ENCODE results near the gene THAP8.
"Not testable (repeated sequence)": the region's sequence is repeated elsewhere in the genome, so short reads cannot be mapped to it uniquely, and the experiment has no call there.

Gene THAP8

DNA sequence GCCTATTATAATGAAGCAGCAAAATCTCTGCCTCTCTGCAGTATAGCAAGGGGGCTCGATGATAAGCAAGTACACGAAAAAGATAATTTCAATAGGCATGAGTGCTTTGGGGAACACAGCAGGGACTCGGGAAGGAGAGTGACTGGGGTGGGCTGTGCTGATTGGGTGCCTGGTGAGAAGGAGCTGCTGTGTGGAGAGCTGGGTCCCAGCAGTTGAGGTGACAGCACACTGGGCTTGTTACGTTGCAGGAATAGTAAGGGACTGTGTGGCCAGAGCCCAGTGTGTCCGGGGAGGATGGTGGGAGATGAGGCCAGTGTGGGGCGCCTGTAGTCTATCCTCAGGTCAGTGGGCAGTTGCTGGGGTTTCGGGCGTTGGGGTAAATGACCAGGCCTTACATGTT is 18.0 kb upstream of the THAP8 start:
- DNase-seq (ENCODE audit: low read depth) = no peak
- no peak overlapping the region for H3K4me3 ChIP-seq (ENCODE audit: low read depth, low read length)
- TF ChIP-seq, protein P1, sequence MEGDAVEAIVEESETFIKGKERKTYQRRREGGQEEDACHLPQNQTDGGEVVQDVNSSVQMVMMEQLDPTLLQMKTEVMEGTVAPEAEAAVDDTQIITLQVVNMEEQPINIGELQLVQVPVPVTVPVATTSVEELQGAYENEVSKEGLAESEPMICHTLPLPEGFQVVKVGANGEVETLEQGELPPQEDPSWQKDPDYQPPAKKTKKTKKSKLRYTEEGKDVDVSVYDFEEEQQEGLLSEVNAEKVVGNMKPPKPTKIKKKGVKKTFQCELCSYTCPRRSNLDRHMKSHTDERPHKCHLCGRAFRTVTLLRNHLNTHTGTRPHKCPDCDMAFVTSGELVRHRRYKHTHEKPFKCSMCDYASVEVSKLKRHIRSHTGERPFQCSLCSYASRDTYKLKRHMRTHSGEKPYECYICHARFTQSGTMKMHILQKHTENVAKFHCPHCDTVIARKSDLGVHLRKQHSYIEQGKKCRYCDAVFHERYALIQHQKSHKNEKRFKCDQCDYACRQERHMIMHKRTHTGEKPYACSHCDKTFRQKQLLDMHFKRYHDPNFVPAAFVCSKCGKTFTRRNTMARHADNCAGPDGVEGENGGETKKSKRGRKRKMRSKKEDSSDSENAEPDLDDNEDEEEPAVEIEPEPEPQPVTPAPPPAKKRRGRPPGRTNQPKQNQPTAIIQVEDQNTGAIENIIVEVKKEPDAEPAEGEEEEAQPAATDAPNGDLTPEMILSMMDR (IDR thresholded peaks at IDR 0.05; ENCODE audit: control insufficient read depth, extremely low read depth, insufficient read depth) = no peak

DNA sequence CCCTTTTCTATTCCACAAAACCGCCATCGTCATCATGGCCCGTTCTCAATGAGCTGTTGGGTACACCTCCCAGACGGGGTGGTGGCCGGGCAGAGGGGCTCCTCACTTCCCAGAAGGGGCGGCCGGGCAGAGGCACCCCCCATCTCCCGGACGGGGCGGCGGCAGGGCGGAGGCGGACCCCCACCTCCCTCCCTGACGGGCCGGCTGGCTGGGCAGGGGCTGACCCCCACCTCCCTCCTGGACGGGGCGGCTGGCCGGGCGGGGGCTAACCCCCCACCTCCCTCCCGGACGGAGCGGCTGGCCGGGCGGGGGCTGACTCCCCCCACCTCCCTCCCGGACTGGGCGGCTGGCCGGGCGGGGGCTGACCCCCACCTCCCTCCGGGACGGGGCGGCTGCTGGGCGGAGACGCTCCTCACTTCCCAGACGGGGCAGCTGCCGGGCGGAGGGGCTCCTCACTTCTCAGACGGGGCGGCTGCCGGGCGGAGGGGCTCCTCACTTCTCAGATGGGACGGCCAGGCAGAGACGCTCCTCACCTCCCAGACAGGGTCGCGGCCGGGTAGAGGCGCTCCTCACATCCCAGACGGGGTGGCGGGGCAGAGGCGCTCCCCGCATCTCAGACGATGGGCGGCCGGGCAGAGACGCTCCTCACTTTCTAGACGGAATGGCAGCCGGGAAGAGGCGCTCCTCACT is 14.9 kb upstream of the THAP8 start:
- not testable (repeated sequence) for H3K4me3 ChIP-seq (ENCODE audit: low read depth, low read length); DNase-seq (ENCODE audit: low read depth)

DNA sequence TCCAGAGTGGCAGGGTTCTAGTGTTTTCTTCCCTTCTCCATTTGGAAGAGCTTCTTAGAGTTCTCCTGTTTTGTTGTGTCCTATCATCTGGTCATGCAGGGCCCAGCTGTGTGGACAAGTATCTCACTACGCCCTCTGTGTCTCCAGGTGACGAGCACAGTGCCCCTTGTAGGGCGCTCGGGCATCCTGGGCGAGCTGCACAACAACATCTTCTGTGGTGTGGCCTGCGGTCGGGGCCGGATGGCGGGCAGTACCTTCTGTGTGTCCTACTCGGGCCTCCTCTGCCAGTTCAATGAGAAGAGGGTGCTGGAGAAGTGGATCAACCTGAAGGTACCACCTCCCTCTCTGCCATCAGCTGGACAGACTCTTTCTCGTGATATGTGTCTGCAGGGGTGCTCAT is 13.6 kb upstream of the THAP8 start:
- H3K4me3 ChIP-seq (ENCODE audit: low read depth, low read length) = no peak overlapping the region
- TF ChIP-seq, protein P1 (IDR thresholded peaks at IDR 0.05; ENCODE audit: control insufficient read depth, extremely low read depth, insufficient read depth) = no peak
- no peak for DNase-seq (ENCODE audit: low read depth)

DNA sequence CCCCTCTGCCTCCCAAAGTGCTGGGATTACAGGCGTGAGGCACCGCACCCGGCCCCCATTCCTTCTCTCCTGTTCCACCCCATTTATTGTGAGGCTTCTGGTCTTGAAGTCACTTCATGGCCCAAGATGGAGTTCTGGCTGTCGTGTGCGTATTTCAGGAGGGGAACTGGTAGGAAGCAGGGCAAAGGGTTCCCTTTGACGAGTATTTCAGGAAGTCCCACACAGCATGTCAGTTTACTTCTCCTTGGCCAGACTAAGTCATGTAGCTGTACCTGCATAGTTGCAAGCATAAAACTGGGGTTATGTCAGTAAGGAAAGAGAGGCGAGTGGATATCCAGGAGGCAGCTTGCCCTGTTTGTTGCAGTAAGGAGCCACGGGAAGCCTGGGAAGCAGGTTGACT is 10.7 kb upstream of the THAP8 start:
- TF ChIP-seq, protein P1 (IDR thresholded peaks at IDR 0.05; ENCODE audit: control insufficient read depth, extremely low read depth, insufficient read depth) = no peak
- no peak overlapping the region for H3K4me3 ChIP-seq (ENCODE audit: low read depth, low read length)
- DNase-seq (ENCODE audit: low read depth) = no peak

DNA sequence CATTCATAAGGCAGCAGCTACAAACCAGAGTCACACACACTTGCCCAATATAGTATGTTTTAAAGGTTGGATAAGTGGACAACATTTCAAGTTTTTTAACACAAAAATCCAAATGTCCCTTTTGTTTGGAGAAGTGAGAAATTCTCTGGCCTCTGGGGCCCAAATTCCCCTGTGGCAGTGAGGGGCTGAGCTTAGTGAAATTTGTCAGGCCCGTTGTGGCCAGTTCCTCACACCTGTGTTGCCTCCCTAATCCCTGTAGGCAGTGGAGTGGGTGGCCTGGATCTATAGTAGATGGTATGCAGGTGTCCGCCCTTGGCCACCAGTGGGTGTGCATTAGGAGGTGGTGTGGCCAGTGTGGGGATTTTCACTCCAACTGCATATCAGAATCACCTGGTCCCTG is 7.3 kb upstream of the THAP8 start:
- TF ChIP-seq, protein P1 (IDR thresholded peaks at IDR 0.05; ENCODE audit: control insufficient read depth, extremely low read depth, insufficient read depth) = no peak
- DNase-seq (ENCODE audit: low read depth) = no peak
- H3K4me3 ChIP-seq (ENCODE audit: low read depth, low read length) = no peak overlapping the region

DNA sequence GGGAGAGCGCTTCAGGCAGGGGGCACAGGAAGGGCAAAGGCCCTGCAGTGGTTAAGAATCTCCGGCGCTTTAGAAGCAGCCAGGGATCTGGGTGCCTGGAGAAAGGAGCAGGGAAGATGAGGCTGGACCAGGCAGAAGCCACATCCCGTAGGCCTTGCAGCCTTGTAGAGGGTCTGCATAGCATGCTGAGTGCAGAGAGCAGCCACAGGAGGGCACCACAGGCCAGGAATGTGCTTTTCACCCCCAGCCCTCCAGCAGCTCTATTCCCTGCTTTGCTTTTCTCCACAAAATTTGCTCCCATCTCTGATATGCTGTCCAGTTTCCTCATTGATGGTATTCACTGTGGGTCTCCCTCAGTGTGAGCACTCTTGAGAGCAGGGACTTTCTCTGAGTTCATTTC is 6.3 kb upstream of the THAP8 start:
- H3K4me3 ChIP-seq (ENCODE audit: low read depth, low read length) = no peak overlapping the region
- DNase-seq (ENCODE audit: low read depth) = no peak
- TF ChIP-seq, protein P1 (IDR thresholded peaks at IDR 0.05; ENCODE audit: control insufficient read depth, extremely low read depth, insufficient read depth) = peak; percentile 37; the same call in 1 of the 2 replicates

DNA sequence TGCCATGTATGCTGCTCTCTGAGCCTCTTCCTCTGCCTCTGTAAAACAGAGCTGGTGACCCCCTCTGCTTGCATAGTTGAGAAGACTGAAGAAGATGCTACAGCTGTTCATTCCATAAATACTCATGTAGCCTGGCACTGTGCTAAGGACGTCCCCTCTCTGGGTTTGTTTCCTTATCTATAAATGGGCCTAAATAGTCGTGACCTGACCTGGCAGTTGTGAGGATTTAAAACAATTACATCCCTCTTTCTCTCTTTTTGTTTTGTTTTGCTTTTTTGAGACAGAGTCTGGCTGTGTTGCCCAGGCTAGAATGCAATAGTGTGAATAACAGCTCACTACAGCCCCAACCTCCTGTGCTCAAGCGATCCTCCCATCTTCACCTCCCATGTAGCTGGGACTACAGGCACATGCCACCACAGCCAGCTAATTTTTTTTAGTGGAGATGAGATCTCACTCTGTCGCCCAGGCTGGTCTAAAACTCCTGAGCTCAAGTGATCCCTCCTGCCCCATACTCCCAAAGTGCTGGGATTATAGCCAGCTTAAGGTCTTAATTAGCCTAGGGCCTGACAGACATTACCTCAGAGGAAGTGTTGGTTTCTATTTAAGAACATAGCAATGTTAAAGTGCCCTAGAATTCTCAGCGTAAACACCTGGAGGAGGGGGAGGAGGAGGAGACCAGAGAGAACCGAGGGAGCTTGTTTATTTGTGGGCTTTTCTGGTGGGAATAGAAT is 5.3 kb upstream of the THAP8 start:
- TF ChIP-seq, protein P1 (IDR thresholded peaks at IDR 0.05; ENCODE audit: control insufficient read depth, extremely low read depth, insufficient read depth) = no peak
- no peak overlapping the region for H3K4me3 ChIP-seq (ENCODE audit: low read depth, low read length)
- no peak for DNase-seq (ENCODE audit: low read depth)

Data from LNCaP clone FGC (cell line).